Endothelial cell of umbilical vein (primary cell): ENCODE results near the gene SPEF1. TPM values are rescaled to one million over a fixed set of nuclear protein-coding genes. Genes with fewer than 3 reads are reported as not detected.

Experiments used
- BruUV-seq: library from RNA; stranded (reverse); fragments of 400-500 nt; replicated peaks from 2 replicates; lab custom pipeline; 2021; lab: Mats Ljungman, UMichigan
- CTCF ChIA-PET: fragments of 300-600, 350-600 bp; sonication (Branson Sonifier 250); formaldehyde crosslinking; loops from one replicate; lab custom pipeline; 2021; ENCODE audit warnings: antibody characterized with exemption, inconsistent platforms; lab: Charles Lee
- POLR2A ChIA-PET: fragments of 300-600, 350-600 bp; sonication (Branson Sonifier 250); formaldehyde crosslinking; loops from one replicate; lab custom pipeline; 2021; ENCODE audit warnings: antibody characterized with exemption, inconsistent platforms; lab: Charles Lee
- DNase-seq: peaks from one replicate; pipeline ENCODE4 v3.0.0-alpha.2; 2011; ENCODE audit warnings: low read depth, low spot score
- FAIRE-seq: peaks from 2 replicates; lab custom pipeline; 2011; peaks lifted over from hg19 to GRCh38; lab: Jason Lieb, UNC
- H2AFZ ChIP-seq: 2 replicates; pipeline ENCODE4 v1.6.0; 2012; ENCODE audit warnings: low read depth, low read length, control low read depth, inconsistent platforms
- H3K27ac ChIP-seq: 2 replicates; pipeline ENCODE4 v1.5.1; 2011; ENCODE audit warnings: low read depth, mild to moderate bottlenecking, control low read depth, low read length, moderate library complexity; ENCODE audit not compliant: insufficient read depth
- H3K27me3 ChIP-seq, 2 experiments: 2 replicates each; pipeline versions ENCODE4 v1.6.0 to v1.6.1; 2011; ENCODE audit warnings: low read length in 2 of 2, mixed read lengths in 1 of 2; ENCODE audit not compliant: control insufficient read depth in 2 of 2, insufficient read depth in 2 of 2
- H3K36me3 ChIP-seq, 2 experiments: 2 replicates in 1 of 2; 3 replicates in 1 of 2; pipeline ENCODE4 v1.5.1; 2011; ENCODE audit warnings: low read length in 2 of 2, mild to moderate bottlenecking in 1 of 2, moderate library complexity in 1 of 2; ENCODE audit not compliant: control insufficient read depth in 2 of 2, insufficient read depth in 2 of 2; ENCODE audit errors: extremely low read depth in 1 of 2
- H3K4me1 ChIP-seq: 3 replicates; pipeline ENCODE4 v1.5.1; 2011; ENCODE audit warnings: mild to moderate bottlenecking, low read length; ENCODE audit not compliant: control insufficient read depth, insufficient read depth; ENCODE audit errors: extremely low read depth
- H3K4me2 ChIP-seq: 2 replicates; pipeline ENCODE4 v1.6.1; 2011; ENCODE audit warnings: low read length, control low read depth, mixed read lengths; ENCODE audit not compliant: insufficient read depth
- H3K4me3 ChIP-seq, 3 experiments: fragments of 200-600 bp in 1 of 3; sonication (generic), shearing (Covaris generic) in 1 of 3; replicated peaks in 1 of 3; 2 replicates each; pipeline ENCODE4 v1.5.1; 2011 to 2016; ENCODE audit warnings: control low read depth in 3 of 3, low read length in 3 of 3, mild to moderate bottlenecking in 2 of 3, inconsistent platforms in 1 of 3, low read depth in 1 of 3, moderate library complexity in 1 of 3; ENCODE audit not compliant: insufficient read depth in 1 of 3
- H3K79me2 ChIP-seq: 2 replicates; pipeline ENCODE4 v1.6.0; 2012; ENCODE audit warnings: low read length, inconsistent platforms; ENCODE audit not compliant: control insufficient read depth, insufficient read depth
- H3K9ac ChIP-seq: replicated peaks from 2 replicates; pipeline ENCODE3; 2011; ENCODE audit warnings: low read length, control low read depth; ENCODE audit not compliant: insufficient read depth; ENCODE audit errors: extremely low read depth
- H3K9me1 ChIP-seq: replicated peaks from 3 replicates; pipeline ENCODE4 v1.6.0; 2011; ENCODE audit warnings: mild to moderate bottlenecking, low read length; ENCODE audit not compliant: control insufficient read depth, insufficient read depth; ENCODE audit errors: extremely low read depth
- H3K9me3 ChIP-seq: replicated peaks from 2 replicates; pipeline ENCODE4 v1.5.1; 2012; ENCODE audit warnings: low read length, inconsistent platforms; ENCODE audit not compliant: control insufficient read depth, insufficient read depth
- H4K20me1 ChIP-seq: replicated peaks from 2 replicates; pipeline ENCODE3; 2011; ENCODE audit warnings: mild to moderate bottlenecking, low read length; ENCODE audit not compliant: control insufficient read depth, insufficient read depth; ENCODE audit errors: extremely low read depth
- EZH2 ChIP-seq: IDR thresholded peaks from 2 replicates; pipeline ENCODE4 v1.6.1; 2012; ENCODE audit warnings: borderline replicate concordance, low read depth, mild to moderate bottlenecking, moderate library complexity, low read length, inconsistent platforms; ENCODE audit not compliant: severe bottlenecking
- FOS ChIP-seq: IDR thresholded peaks from 2 replicates; pipeline ENCODE4 v1.6.1; 2011; ENCODE audit warnings: mild to moderate bottlenecking, low read length, moderate library complexity, borderline replicate concordance; ENCODE audit not compliant: insufficient read depth
- GATA2 ChIP-seq: IDR thresholded peaks from 2 replicates; pipeline ENCODE4 v1.7.0; 2011; ENCODE audit warnings: low read depth, mild to moderate bottlenecking, moderate library complexity, mixed read lengths, low read length; ENCODE audit not compliant: insufficient read length, insufficient read depth
- JUN ChIP-seq: IDR thresholded peaks from 2 replicates; pipeline ENCODE4 v1.6.1; 2011; ENCODE audit warnings: borderline replicate concordance, low read depth; ENCODE audit not compliant: insufficient read length, insufficient read depth
- MYC ChIP-seq: IDR thresholded peaks from one replicate; pipeline ENCODE4 v1.6.1; 2011; ENCODE audit warnings: mild to moderate bottlenecking, low read depth, low read length
- POLR2A ChIP-seq: IDR thresholded peaks from 2 replicates; pipeline ENCODE4 v1.6.1; 2012; ENCODE audit warnings: low read depth, mild to moderate bottlenecking, control low read depth, low read length
- POLR2AphosphoS5 ChIP-seq: IDR thresholded peaks from 2 replicates; pipeline ENCODE4 v1.6.1; 2012; ENCODE audit warnings: low read depth, mild to moderate bottlenecking, control low read depth, low read length, moderate library complexity; ENCODE audit not compliant: insufficient read depth
- dilution Hi-C: fragments of 300-500 bp; cut with MboI; formaldehyde crosslinking; loops from one replicate; pipeline ENCODE4 v1.15.0; 2019; ENCODE audit warnings: low sequenced_read_pairs; ENCODE audit not compliant: extremely low pct_ligation_motif_present
- intact Hi-C: fragments of 100-400 bp; cut with micrococcal nuclease; formaldehyde crosslinking; loops from one replicate; pipeline ENCODE4 v1.10.0; 2022
- polyA plus RNA-seq, 4 experiments: library from polyadenylated mRNA; depleted of rRNA in 3 of 4; stranded (reverse) in 3 of 4; unstranded in 1 of 4; fragments of >200 nt; gene quantifications; 2 replicates each; pipeline versions ENCODE4 v1.2.1 to v1.2.3, GENCODE V29; 2011 to 2012; ENCODE audit warnings: missing spikeins in 1 of 4
- total RNA-seq: library from RNA; stranded (reverse); gene quantifications from 2 replicates; pipeline ENCODE4 v1.2.3, GENCODE V29; 2021
- TF ChIP-seq, protein P1 (sequence below): IDR thresholded peaks from 2 replicates; pipeline ENCODE4 v1.6.1; 2011; ENCODE audit not compliant: insufficient read depth, insufficient read length
- TF ChIP-seq, protein P2 (sequence below), 2 donors: IDR thresholded peaks; 1 replicate in 1 of 2; 2 replicates in 1 of 2; pipeline ENCODE4 v1.5.1; 2011; ENCODE audit warnings: low read length in 2 of 2, mild to moderate bottlenecking in 2 of 2, moderate library complexity in 2 of 2, control low read depth in 1 of 2, inconsistent platforms in 1 of 2, low read depth in 1 of 2; ENCODE audit not compliant: insufficient read depth in 1 of 2; ENCODE audit errors: extremely low read depth in 1 of 2

The SPEF1 gene
- total and polyA plus RNA-seq, 2 donors (not counting 3 experiments of a cell fraction or from before 2014, with no cell fraction given): 0.07 to 0.44 TPM

DNA sequence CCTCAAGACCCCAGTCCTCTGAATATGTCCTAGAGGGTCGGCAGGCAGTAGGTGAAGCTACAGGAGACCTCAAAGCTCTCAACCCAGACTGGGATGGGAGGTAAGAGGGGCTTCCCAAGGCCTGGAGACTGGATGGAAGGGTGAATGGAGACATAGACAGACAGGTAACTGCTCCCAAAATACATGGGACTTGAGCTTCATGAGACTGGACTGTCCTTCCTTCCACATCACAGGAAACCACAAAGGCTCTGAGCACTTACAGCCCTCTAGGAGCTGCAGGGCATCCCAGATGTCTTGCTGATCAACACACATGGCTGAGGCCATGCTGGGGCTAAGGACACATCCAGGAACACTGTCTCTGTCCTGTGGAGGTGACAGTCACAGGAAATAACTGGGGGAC lies 37.2 kb downstream of the SPEF1 start:
- FAIRE-seq (no peak), DNase-seq (no peak)
- Histone ChIP-seq H3K27me3 (no peaks in the 10 kb centered on the region), H2AFZ (no peak overlapping the region), H3K79me2 (no peaks in the 10 kb centered on the region), H3K4me1 (peaks cover 9% of the 10 kb centered on the region), H4K20me1 (no peaks in the 10 kb centered on the region), H3K4me3 (no peak overlapping the region), H3K9me1 (no peaks in the 10 kb centered on the region), H3K4me2 (no peak overlapping the region), H3K9ac (no peak overlapping the region), H3K27ac (no peak overlapping the region), H3K9me3 (no peaks in the 10 kb centered on the region), H3K36me3 (no peaks in the 10 kb centered on the region)
- no TSS peak for BruUV-seq
- dilution Hi-C loops: no loop called here
- CTCF ChIA-PET: interaction anchor here (1.0 to 2.9 kb wide), 3 partner anchors 9 to 67 kb away, joined by 4 to 16 read pairs (median 7); no protein-coding TSS in a partner anchor
- intact Hi-C loops: no loop called here
- POLR2A ChIA-PET: no interaction called here
- TF ChIP-seq MYC (no peak), POLR2A (no peak), GATA2 (no peak), JUN (no peak)

DNA sequence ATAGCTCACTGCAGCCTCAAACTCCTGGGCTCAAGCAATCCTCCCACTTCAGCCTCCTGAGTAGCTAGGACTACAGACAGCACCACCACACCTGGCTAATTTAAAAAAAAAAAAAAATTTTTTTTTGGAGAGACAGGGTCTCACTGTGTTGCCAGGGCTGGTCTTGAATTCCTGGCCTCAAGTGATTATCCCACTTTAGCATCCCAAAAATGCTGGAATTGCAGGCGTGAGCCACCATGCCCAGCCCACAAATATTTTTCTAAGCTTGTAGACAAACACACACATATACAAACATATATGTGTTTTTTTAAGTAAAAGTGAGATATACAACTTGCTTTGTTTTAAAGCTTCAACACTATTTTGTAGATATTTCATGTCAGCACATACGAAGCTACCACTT lies 38.0 kb downstream of the SPEF1 start:
- no peaks in the 10 kb centered on the region for H3K9me1 ChIP-seq
- dilution Hi-C loops (no loop called here), intact Hi-C loops (no loop called here)
- no peak overlapping the region for H3K4me3 ChIP-seq
- H3K4me2 ChIP-seq: no peak overlapping the region
- H3K9ac ChIP-seq: no peak overlapping the region
- H3K27ac ChIP-seq: no peak overlapping the region
- H4K20me1 ChIP-seq: no peaks in the 10 kb centered on the region
- peaks cover 12% of the 10 kb centered on the region for H3K4me1 ChIP-seq
- H3K36me3 ChIP-seq: no peaks in the 10 kb centered on the region
- DNase-seq (no peak), FAIRE-seq (no peak)
- no TSS peak for BruUV-seq
- H3K9me3 ChIP-seq: no peaks in the 10 kb centered on the region
- H3K79me2 ChIP-seq: no peaks in the 10 kb centered on the region
- no peaks in the 10 kb centered on the region for H3K27me3 ChIP-seq
- CTCF ChIA-PET: interaction anchor here (1.0 to 2.9 kb wide), 3 partner anchors 10 to 66 kb away, joined by 4 to 16 read pairs (median 7); no protein-coding TSS in a partner anchor
- TF ChIP-seq JUN (no peak), MYC (no peak), GATA2 (no peak), POLR2A (no peak), POLR2AphosphoS5 (no peak), EZH2 (no peak), FOS (no peak)
- TF ChIP-seq, protein P1, sequence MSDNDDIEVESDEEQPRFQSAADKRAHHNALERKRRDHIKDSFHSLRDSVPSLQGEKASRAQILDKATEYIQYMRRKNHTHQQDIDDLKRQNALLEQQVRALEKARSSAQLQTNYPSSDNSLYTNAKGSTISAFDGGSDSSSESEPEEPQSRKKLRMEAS: no peak
- TF ChIP-seq, protein P2, sequence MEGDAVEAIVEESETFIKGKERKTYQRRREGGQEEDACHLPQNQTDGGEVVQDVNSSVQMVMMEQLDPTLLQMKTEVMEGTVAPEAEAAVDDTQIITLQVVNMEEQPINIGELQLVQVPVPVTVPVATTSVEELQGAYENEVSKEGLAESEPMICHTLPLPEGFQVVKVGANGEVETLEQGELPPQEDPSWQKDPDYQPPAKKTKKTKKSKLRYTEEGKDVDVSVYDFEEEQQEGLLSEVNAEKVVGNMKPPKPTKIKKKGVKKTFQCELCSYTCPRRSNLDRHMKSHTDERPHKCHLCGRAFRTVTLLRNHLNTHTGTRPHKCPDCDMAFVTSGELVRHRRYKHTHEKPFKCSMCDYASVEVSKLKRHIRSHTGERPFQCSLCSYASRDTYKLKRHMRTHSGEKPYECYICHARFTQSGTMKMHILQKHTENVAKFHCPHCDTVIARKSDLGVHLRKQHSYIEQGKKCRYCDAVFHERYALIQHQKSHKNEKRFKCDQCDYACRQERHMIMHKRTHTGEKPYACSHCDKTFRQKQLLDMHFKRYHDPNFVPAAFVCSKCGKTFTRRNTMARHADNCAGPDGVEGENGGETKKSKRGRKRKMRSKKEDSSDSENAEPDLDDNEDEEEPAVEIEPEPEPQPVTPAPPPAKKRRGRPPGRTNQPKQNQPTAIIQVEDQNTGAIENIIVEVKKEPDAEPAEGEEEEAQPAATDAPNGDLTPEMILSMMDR (IDR thresholded peaks at IDR 0.05; ENCODE audit: extremely low read depth in 1 of 2, insufficient read depth in 1 of 2, low read depth in 1 of 2, low read length in 2 of 2): no peak
- POLR2A ChIA-PET: interaction anchor here (0.7 kb wide), 1 partner anchor 70 kb away, joined by 3 read pairs; no protein-coding TSS in a partner anchor
- H2AFZ ChIP-seq: no peak overlapping the region
